GM19099 (cell line): Measurements from ENCODE around the gene LMO2.

Experiments
- POLR2A ChIP-seq: IDR thresholded peaks from 3 replicates; pipeline ENCODE4 v1.6.1; 2011; ENCODE audit warnings: low read depth; ENCODE audit not compliant: insufficient read length; ENCODE audit errors: extremely low read depth

Gene LMO2

DNA sequence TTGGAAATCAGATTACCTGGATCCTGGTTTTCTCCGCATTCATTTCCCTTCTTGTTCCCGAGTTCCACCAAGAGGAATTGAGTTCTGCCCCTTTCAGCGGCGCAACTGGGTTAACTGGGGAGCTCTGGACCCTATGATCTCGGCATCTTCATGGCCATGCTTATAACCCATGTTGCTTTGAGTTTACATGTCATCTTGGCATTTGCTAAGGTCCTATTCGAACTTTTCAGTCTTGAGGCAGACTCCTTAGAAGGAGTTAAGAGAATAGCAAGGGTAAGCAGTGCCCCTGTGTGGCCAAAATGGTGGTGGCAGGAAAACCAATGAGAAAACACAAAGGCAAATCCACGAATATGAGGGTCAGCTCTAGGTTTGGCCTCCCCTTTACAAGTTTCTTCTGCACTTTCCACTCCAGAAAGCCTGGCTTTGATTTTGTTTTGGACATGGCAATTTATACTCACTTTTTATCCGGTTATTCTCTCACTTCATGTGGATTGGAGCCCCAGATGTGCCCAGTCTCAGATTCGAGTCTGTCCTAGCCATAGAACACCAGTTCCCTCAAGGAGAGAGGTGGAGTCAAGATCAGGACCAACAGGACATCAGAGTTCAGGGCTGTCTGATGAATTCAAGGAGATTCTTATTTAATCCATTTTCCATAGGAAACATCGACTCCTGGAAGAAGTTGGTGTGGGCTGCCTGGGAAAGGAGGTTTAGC is 62.3 kb downstream of the LMO2 start:
- TF ChIP-seq POLR2A: no peak

DNA sequence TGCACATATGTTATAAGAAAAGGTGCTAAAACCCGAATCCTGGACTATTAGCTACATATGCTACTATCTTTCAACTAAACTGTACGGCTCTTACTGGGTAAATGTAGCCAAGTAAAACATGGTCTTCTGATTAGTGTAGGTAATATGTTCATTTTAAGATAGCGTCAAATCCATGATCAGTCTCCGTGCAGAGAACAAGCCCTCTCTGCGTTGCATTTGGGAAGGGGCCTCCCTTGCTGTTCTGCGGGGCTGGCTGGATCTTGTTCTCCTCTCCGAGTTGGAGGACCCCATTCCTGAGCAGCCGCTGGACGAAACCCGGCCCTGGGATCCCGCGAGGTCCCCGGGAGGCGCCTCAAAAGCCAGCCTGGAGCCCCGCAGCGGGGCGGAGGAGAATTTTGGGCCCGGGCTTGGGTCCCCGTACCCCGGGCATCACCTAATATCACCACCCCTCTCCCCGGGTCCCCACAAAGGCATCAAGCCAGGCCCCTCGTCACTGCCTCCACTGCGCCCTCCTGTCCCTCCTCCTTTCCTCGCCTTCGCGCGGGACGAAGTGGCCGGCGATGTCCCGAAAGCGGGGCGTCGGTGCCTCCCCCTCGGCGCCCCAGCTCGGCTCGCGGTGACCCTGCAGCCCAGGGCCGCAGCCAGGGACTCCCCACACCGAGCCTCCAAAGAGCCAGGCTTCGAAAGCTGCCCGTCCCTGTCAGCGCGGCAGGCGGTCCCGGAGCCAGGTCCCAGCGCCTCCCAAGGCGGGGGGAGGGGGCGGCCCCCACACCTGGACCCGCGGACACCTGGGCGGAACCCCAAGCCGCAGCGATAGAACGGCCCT is 63.1 kb downstream of the LMO2 start:
- TF ChIP-seq POLR2A: no peak

DNA sequence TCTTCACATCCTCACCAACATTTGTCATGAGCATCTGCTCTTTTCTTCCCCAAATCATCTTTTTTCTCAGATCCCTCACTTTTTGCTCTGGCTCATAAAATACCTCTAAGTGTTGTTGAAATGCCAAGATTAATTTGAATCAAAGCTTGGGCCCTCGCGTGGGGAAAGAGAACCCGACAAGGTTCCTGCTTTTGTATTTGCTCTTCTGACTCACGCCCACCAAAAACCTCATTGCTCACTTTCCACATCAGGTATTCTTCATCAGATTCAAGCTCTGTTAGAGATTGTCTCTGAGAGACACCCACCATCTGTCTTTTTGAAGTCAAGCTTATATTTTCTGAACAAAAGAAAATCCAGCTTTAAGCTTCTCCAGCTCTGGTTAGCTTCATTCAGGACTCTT is 64.7 kb downstream of the LMO2 start:
- no peak for TF ChIP-seq POLR2A

DNA sequence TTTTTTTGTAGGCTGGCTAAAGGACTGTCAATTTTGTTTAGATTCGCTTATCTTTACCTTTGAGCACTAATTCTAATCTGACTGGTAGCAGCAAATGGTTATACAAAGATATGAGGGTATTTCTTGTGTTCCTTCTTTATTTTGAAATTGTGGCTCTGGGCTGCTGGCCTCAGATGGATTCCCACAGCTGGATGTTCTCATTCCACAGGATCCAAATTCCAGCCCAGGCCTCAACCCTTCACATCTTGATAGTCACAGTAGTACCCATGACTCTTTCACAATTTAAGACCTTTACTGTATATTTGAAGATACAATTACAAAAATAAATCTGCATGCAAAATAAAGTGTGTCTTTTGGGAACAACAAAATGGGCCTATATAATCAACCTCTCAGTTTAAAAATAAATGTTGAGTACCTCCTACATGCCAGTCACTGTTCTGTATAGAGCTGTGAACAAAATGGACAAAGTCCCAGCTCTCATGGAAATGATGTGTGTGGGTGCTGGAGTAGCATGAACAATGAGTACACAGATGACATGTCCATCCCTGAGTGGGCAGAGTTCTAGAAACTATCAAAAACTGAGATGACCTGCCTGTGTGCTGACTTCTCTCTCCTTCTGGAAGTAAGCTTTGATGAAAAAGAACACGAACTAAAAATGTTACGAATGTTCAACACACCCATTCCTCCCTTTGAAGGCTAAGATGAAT is 65.9 kb downstream of the LMO2 start:
- no peak for TF ChIP-seq POLR2A

DNA sequence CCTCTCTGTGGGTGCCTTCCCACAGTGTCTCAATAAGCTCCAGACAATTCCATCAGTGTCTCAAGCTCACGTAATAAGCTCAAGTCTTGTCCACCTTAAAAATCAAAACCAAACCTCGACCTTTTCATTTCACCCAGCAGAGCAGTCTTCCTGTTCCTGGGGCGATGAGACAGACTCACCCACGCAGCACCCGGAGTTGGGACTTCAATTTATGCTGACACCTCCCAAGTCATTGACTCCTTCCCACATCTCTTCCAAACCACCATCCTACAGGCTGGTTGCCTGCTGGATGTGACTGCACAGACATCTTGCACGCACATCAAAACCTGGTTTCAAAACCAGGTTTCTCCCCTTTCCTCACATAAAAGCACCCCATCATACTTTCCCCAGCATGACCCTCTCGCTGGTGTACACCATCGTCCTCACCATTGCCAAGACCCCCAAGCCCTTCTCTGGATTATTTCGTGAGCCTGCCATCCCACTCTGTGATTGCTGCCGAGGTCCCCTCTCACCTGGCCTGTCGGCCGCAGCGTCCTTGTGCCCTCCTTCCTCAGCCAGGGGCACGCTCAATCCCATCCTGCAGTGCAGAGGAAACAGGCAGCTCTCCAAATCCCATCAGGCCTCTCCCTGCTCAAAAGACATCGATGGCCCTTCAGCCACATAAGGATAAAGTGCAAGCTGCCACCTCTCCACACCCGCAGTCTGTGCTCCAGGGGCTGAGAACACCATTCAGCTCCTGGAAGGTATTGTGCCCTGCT is 72.4 kb downstream of the LMO2 start:
- no peak for TF ChIP-seq POLR2A
